NCI-H187 (cell line): ENCODE data around the gene TTC39C.
A peak's percentile ranks its signal among the peaks of the same experiment; 100 is the strongest.

ENCODE experiments used
- DNase-seq, 2 experiments: peaks; one replicate each; lab custom pipeline; 2025; lab: John Stamatoyannopoulos, UW

TTC39C gene

GRCh38 chr18:23992089-23992940, 22.2 kb upstream of the TTC39C start:
- no peak for DNase-seq

GRCh38 chr18:23992941-23993280, 21.6 kb upstream of the TTC39C start:
- DNase-seq, result no peak

- peak; percentile 78 to 90 for DNase-seq
Observed at GRCh38 chr18:23994361-23994902, 20.1 kb upstream of the TTC39C start.

- no peak for DNase-seq
Observed at GRCh38 chr18:23995180-23995579, 19.4 kb upstream of the TTC39C start.

GRCh38 chr18:23998018-23998417, 16.5 kb upstream of the TTC39C start:
- DNase-seq, result no peak

- peak; percentile 67 to 79 for DNase-seq
Observed at GRCh38 chr18:23998820-23999219, 15.7 kb upstream of the TTC39C start.

GRCh38 chr18:24000613-24001490, 13.7 kb upstream of the TTC39C start:
- DNase-seq, result no peak

GRCh38 chr18:24002479-24002878, 12.1 kb upstream of the TTC39C start:
- DNase-seq, result no peak

GRCh38 chr18:24003288-24003687, 11.3 kb upstream of the TTC39C start:
- DNase-seq, result no peak

- no peak for DNase-seq
Observed at GRCh38 chr18:24003903-24004640, 10.5 kb upstream of the TTC39C start.

- no peak for DNase-seq
Observed at GRCh38 chr18:24006712-24007313, 7.7 kb upstream of the TTC39C start.

- DNase-seq, result peak in 1 of 2 experiments; percentile 93
Observed at GRCh38 chr18:24009246-24009645, 5.3 kb upstream of the TTC39C start.

- DNase-seq, result peak; percentile 82 to 93
Observed at GRCh38 chr18:24009651-24010333, 4.8 kb upstream of the TTC39C start.

GRCh38 chr18:24010673-24011072, 3.9 kb upstream of the TTC39C start:
- no peak for DNase-seq

- DNase-seq, result no peak
Observed at GRCh38 chr18:24011123-24011917, 3.2 kb upstream of the TTC39C start.

- no peak for DNase-seq
Observed at GRCh38 chr18:24013051-24013450, 1.5 kb upstream of the TTC39C start.

- no peak for DNase-seq
Observed at GRCh38 chr18:24014986-24015638, 558 bp downstream of the TTC39C start.

GRCh38 chr18:24015639-24016631, 1.4 kb downstream of the TTC39C start:
- no peak for DNase-seq
